NCI-H1930 (cell line): ENCODE data around the gene GGA1.
A peak's percentile ranks its signal among the peaks of the same experiment; 100 is the strongest.
"Not testable (repeated sequence)": the region's sequence is repeated elsewhere in the genome, so short reads cannot be mapped to it uniquely, and the experiment has no call there.

Experiments
- DNase-seq, 2 experiments: peaks; one replicate each; lab custom pipeline; 2025; lab: John Stamatoyannopoulos, UW

GGA1 gene

DNA sequence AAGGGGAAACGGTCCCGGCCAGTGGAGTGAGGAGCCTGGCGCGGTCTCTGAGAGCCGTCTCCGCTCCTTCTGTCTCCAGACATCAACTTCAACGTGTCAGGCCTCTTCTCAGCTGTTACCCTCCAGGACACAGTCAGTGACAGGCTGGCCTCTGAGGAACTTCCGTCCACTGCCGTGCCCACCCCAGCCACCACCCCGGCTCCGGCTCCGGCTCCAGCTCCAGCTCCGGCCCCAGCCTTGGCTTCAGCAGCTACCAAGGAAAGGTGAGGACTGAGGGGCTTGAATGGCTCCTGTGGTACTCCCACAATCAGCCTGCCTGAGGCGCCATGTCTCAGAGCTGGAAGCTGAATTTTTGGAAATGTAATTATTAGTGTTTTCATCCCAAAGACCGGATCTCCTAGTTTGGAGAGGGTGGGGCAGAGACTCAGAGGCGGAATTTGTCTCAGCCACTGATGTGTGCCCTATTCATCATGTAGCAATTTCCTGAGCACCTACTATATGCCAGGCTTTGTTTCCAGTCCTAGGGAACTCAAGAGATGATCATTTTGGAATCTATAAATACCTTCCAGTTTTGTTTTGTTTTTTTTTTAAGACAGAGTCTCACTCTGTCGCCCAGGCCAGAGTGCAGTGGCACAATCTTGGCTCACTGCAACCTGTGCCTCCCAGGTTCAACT is 42.0 kb downstream of the GGA1 start:
- DNase-seq: no peak

DNA sequence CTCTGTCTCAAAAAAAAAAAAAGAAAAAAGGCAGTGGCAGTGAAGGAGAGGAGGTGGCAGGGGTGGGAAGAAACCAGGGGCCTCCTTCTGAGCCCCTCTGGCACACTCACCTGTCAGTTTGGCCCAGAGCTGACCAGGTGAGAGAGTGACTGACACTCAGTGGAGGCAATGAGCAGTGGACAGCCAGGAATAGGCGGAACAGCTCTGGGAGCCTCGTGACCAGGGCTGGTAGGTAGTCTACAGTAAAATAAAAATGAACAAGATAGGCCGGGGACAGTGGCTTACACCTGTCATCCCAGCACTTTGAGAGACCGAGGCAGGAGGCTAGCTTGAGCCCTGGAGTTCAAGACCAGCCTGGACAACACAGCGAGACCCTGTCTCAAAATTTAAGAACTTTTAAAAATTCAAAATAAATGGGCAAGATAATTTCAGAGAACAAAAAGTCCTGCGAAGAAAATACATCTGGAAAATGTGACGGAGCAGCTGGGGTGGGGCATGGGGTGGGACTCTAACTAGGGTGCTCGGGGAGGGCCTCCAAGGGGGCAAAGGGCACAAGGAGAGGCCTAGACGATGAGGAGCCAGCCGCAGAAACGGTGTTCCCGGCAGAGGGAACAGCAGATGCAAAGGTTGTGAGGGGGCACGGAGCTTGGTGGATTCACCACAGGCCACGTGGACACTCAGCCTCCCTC is 46.1 kb downstream of the GGA1 start:
- DNase-seq: no peak

GRCh38 chr22:37655252-37655563 is 46.6 kb downstream of the GGA1 start:
- no peak for DNase-seq

DNA sequence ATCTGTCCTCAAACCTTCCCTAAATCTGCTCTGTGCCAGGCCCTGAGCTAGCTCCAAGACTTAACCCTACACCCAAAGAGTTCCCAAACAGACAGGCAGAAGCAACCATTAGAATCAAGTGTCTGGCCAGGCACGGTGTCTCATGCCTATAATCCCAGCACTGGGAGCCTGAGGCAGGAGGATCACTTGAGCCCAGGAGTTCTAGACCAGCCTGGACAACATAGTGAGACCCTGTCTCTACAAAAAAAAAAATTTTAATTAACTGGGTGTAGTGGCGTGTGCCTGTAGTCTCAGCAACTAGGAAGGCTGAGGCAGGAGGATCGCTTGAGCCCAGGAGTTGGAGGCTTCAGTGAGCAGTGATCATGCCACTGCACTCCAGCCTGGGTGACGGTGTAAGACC is 47.9 kb downstream of the GGA1 start:
- not testable (repeated sequence) for DNase-seq

DNA sequence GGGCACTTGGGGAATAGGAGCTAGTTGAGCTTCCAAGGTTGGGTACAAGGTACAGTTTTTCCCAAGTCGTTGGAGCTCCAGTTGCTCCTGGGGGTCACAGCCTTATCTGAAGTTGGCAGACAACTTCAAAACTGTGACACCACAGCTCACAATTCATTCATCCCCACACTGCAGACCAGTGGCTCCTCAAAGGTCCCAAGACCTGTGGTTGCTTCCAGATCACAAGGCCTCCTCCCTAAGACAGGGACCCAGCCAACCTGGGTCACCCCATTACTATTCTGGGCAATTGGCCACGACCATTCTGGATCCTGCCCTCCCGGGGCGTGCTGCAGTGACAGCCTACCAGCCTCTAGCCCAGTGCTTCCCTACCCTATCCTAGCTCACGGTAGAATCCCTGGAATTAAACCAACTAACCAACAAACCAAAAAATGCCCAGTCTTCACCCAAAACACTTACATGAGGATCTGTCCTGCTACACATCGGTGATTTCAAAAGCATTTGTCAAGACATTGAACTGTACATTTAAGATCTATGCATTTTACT is 49.0 kb downstream of the GGA1 start:
- DNase-seq: no peak

GRCh38 chr22:37658133-37659065 is 49.8 kb downstream of the GGA1 start, which contains the start of gene PDXP:
Gene PDXP, plus strand, starts transcription at chr22:37658723. Its CDS starts 60 bp downstream, at chr22:37658783.
- DNase-seq: peak; percentile 98 to 99

- DNase-seq: no peak
Observed at GRCh38 chr22:37659066-37659896, 50.6 kb downstream of the GGA1 start.

GRCh38 chr22:37659897-37660708 is 51.5 kb downstream of the GGA1 start:
- DNase-seq: no peak

DNA sequence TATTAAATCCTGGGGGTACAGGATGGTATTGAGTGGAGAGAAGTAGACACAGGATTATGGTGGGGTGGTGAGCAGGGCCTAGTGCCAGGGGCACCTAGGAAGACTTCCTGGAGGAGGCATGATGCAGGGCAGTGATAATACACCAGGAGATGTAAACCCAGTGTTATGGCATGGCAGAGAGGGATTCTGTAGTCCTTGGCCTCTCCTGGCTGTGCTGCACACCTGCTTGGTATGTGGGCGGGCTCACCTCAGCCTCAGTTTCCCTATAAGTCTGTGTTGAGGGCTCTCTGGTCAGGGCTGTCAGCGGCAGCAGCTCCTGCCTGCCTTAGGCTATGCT is 52.0 kb downstream of the GGA1 start:
- DNase-seq: no peak

DNA sequence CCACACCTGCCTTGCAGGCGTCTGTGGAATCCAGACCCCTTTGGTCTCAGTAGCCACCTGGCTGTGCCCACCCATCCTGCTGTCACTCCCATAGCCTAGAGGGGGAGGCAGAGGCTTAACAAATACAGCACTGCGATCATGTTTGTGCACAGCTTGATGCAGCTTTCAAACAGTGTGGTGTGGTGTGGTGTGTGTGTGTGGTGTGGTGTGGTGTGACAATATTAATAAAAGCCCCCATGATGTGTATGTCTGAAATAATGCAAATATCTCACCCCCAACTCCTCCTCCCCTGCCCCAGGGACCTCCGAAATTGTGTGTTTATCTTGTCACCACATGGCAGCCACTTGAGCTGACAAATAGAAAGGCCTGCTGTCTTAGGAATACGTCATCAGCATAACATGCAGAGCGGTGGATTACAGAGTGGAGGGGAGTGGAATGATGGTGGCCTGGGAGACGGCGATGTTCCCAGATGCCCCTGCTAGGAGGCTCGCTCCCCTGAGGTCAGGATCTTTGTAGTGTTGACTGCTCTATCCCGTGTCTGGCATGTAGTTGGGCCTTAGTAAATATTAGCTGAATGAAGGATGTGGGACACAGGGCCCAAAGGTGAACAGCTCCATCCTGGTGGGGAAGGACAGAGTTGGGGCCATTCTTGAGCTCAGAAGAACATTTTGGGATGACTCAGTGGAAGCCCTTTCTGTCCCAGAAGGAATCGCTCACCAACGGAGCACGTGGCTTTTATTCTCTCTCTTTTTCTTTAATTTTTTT is 52.7 kb downstream of the GGA1 start:
- peak in 1 of 2 experiments; percentile 20 for DNase-seq

DNA sequence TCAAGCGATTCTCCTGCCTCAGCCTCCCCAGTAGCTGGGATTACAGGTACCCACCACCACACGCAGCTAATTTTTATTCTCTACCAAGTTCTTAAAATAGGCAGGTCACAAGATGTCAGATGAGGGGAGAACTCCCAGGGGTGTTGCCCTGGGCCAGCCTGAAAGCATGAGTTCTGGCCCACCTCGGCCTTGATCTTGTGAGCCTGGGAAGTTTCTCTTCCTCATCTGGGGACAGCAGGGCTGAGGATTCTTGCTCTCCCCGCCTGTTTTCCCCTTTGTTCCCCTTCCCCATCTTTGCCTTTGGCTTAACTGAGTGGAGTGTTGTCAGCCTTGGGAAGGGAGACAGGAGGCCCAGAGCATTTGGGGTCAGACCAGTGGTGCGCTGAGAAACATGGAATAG is 53.4 kb downstream of the GGA1 start:
- no peak for DNase-seq

DNA sequence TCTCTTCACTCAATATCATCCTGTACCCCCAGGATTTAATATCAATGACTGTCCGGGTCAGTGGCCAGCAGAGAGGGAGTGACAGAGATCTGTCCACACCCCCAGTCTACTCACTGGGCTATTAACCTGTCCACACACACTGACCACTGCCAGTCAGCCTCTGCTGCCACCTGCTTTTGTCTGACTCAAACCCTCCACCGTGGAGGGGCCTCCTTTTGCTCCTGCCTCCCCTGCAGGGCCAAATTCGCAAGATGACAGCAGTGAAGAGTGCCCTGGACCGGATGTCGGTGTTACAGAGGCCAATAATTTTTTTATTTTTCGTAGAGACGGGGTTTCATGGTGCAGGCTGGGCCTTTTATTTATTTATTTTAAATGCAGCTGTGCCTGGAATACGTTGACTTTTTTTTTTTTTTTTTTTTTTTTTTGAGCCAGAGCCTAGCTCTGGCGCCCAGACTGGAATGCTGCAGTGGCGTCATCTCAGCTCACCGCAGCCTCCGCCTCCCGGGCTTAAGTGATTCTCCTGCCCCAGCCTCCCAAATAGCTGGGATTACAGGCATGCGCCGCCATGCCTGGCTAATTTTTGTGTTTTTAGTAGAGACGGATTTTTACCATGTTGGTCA is 55.0 kb downstream of the GGA1 start:
- no peak for DNase-seq

DNA sequence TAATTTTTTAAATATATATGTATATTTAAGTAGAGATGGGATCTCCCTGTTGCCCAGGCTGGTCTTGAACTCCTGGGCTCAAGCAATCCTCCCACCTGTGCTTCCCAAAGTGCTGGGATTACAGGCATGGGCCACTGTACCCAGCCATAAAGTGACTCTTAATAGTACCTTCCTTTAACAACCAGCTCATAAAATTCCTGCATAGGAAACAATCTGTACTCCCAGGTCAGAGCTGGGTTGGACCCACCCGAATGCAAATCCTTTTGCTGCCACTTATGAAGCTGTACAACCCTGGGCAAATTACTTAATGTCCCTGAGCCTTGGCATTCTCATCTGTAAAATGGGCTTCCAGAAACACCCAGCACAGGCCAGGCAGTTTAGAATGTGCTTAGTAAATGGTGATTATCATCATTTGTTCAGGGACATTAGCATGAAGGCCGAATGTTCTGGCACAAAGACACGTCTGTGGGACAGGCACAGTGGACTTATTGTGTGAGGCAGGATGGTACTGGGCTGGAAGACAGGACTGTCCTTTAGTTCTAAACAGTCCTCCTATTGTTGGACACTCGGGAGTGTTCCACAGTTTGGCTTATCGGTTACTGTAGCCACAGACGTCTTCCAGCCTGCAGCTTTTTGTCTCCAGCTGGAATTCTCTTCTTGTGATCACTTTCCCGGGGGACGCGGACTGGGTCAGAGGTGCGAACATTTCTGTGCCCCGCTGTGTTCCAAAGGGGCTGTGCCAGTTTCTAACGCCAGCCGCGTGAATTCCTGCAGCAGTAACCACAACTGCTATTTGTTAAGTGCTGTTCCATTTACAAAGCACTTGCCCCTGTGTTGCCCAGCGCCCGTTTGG is 55.8 kb downstream of the GGA1 start:
- no peak for DNase-seq

DNA sequence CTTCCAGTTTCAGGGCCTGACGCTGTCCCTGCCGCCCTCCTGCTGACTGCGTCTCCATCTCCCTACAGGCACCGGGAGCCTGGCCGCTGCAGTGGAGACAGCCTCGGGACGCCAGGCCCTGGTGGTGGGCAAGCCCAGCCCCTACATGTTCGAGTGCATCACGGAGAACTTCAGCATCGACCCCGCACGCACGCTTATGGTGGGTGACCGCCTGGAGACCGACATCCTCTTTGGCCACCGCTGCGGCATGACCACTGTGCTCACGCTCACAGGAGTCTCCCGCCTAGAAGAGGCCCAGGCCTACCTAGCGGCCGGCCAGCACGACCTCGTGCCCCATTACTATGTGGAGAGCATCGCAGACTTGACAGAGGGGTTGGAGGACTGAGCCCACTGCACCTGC is 56.9 kb downstream of the GGA1 start:
- no peak for DNase-seq

DNA sequence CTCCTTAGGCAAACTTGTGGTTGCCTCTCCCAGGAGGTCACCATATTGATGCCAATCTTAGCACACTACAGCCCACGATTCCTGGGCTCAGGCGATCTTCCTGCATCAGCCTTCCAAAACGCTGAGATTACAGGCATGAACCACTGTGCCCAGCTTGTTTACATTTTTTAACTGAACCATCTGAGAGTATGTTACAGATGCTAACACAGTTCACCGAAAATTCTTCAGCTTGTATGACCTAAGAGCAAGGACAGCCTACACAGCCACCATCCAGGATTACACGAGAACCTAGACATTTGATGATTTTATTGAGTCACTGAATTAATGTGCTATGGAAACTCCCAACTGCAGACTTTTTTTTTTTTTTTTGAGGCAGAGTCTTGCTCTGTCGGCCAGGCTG is 61.0 kb downstream of the GGA1 start:
- no peak for DNase-seq

DNA sequence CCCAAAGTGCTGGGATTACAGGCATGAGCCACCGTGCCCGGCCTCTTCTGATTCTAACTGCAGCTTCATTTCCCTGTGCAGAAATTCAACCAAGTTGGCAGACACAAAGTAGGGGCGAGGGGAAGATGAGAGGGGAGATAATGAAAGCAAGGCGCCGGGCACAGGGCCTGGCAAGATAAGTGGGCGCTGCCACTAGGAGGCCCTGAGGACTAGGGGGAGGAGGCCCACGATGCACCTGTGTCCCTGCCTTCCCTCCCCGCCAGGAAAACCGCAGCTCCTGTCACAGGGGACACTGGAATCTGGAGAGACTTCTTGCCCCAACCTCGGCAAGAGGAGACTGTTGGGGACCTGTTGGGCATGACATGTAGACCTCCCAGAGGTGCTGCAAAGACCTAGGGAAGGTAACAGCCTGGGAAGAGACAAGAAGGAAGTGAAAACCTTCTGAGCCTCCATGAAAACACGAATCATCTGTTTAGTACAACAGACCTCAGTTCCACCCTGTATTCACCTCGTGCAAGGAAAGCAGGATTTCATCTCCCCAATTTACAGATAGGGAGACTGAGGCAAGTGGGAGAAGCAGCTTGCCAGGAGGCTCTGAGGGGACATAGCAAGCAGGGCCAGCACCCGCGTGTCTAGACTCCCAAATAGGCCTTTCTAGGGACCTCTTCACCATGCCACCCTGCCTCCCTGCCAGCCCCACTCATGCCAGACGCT is 63.7 kb downstream of the GGA1 start:
- no peak for DNase-seq

GRCh38 chr22:37672920-37673455 is 64.4 kb downstream of the GGA1 start:
- DNase-seq: no peak

DNA sequence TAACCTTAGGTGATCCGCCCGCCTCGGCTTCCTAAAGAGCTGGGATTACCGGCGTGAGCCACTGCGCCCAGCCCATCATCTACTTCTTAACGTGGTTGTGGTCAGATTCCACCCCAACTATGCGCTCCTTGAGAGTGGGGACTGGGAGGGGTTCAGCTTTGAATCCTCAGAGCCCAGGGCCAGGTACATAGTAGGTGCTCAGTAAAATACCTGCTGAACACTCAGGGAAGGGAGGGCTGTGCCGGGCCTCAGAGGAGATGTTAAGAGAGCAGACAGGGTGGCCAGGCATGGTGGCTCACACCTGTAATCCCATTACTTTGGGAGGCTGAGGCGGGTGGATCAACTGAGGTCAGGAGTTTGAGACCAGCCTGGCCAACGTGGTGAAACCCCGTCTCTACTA is 65.6 kb downstream of the GGA1 start:
- no peak for DNase-seq
